Measurements from ENCODE around the gene TYMP. TPM values are rescaled to one million over a fixed set of nuclear protein-coding genes. Genes with fewer than 3 reads are reported as not detected.

The TYMP gene
- total and polyA plus RNA-seq, 2 experiments from 2014 or later = 46.4 to 85.7 TPM

DNA sequence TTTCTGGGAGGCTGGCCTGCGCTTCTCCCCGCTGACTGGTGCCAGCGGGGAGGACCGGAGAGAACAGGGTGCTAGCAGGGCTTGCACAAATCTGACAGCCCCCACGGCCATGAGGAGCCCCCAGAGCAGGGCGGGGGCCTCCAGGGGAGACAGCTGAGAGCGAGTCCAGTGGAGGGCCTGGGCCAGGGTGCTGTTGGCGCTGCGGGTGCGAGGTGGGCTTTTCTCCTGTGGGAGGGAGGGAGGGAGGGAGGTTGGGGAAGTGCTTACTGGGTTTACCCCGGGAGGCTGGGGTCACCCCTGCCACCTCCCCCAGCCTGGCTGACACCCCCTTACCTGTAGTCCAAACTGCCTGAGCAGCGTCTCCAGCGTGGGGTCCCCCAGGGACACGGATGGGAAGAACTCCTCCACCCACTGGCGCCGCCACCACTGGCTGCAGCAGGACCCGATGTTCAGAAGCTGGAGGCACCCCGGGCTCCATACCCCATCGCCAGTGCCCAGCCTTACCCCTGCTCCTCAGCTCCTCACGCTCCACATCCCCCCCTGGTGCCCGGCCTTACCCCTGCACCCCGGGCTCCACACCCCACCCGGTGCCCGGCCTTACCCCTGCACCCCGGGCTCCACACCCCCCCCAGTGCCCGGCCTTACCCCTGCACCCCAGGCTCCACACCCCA, 26.2 kb downstream of the TYMP start:
- no peaks in the 10 kb centered on the region for H3K9me3 ChIP-seq (ENCODE audit: low read depth)
- TF ChIP-seq EZH2 (IDR thresholded peaks at IDR 0.05; ENCODE audit: borderline replicate concordance) (no peak), EZH2phosphoT487 (IDR thresholded peaks at IDR 0.05; ENCODE audit: low read depth, severe bottlenecking, unreplicated experiment) (no peak)
- TF ChIP-seq, protein P1, sequence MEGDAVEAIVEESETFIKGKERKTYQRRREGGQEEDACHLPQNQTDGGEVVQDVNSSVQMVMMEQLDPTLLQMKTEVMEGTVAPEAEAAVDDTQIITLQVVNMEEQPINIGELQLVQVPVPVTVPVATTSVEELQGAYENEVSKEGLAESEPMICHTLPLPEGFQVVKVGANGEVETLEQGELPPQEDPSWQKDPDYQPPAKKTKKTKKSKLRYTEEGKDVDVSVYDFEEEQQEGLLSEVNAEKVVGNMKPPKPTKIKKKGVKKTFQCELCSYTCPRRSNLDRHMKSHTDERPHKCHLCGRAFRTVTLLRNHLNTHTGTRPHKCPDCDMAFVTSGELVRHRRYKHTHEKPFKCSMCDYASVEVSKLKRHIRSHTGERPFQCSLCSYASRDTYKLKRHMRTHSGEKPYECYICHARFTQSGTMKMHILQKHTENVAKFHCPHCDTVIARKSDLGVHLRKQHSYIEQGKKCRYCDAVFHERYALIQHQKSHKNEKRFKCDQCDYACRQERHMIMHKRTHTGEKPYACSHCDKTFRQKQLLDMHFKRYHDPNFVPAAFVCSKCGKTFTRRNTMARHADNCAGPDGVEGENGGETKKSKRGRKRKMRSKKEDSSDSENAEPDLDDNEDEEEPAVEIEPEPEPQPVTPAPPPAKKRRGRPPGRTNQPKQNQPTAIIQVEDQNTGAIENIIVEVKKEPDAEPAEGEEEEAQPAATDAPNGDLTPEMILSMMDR (IDR thresholded peaks at IDR 0.05; ENCODE audit: poor library complexity) = no peak
- H3K36me3 ChIP-seq (replicated peaks; ENCODE audit: insufficient read depth, low read depth) = no peaks in the 10 kb centered on the region
- H3K9me2 ChIP-seq (replicated peaks; ENCODE audit: insufficient read depth) = no peaks in the 10 kb centered on the region
- H4K20me1 ChIP-seq (ENCODE audit: insufficient read depth, poor library complexity, severe bottlenecking) = no peaks in the 10 kb centered on the region
- no peak overlapping the region for H3K4me2 ChIP-seq
- peak; percentile 8 for DNase-seq (ENCODE audit: low spot score)
- peaks cover 17% of the 10 kb centered on the region for H3K79me2 ChIP-seq
- no peak overlapping the region for H3K27ac ChIP-seq
- no peak overlapping the region for H3K4me3 ChIP-seq
- 99% methylated on average over 14 of the region's 26 CpGs for WGBS (ENCODE audit: low lambda C conversion rate, missing lambda C conversion rate)
- peaks cover 4% of the 10 kb centered on the region for H3K4me1 ChIP-seq (ENCODE audit: insufficient read depth)
- no peak overlapping the region for H2AFZ ChIP-seq
- H3K27me3 ChIP-seq = no peaks in the 10 kb centered on the region

- Histone ChIP-seq H3K9me2 (replicated peaks; ENCODE audit: insufficient read depth) (no peaks in the 10 kb centered on the region), H3K27ac (no peak overlapping the region), H3K27me3 (no peaks in the 10 kb centered on the region), H4K20me1 (ENCODE audit: insufficient read depth, poor library complexity, severe bottlenecking) (no peaks in the 10 kb centered on the region), H3K79me2 (peaks cover 15% of the 10 kb centered on the region), H3K36me3 (replicated peaks; ENCODE audit: insufficient read depth, low read depth) (no peaks in the 10 kb centered on the region), H2AFZ (no peak overlapping the region), H3K4me3 (no peak overlapping the region), H3K4me2 (no peak overlapping the region), H3K4me1 (ENCODE audit: insufficient read depth) (peaks cover 6% of the 10 kb centered on the region), H3K9me3 (ENCODE audit: low read depth) (no peaks in the 10 kb centered on the region)
- 97% methylated on average over 24 of the region's 24 CpGs for WGBS (ENCODE audit: low lambda C conversion rate, missing lambda C conversion rate)
- TF ChIP-seq, protein P1 (IDR thresholded peaks at IDR 0.05; ENCODE audit: poor library complexity) = no peak
- TF ChIP-seq EZH2 (IDR thresholded peaks at IDR 0.05; ENCODE audit: borderline replicate concordance) (no peak), EZH2phosphoT487 (IDR thresholded peaks at IDR 0.05; ENCODE audit: low read depth, severe bottlenecking, unreplicated experiment) (no peak)
- DNase-seq (ENCODE audit: low spot score) = peak; percentile 3
Measured at GRCh38 chr22:50502628-50503474, 27.0 kb downstream of the TYMP start.

- TF ChIP-seq, protein P1 (IDR thresholded peaks at IDR 0.05; ENCODE audit: poor library complexity) = no peak
- no peak for TF ChIP-seq EZH2 (IDR thresholded peaks at IDR 0.05; ENCODE audit: borderline replicate concordance)
- TF ChIP-seq EZH2phosphoT487 (IDR thresholded peaks at IDR 0.05; ENCODE audit: low read depth, severe bottlenecking, unreplicated experiment) = no peak
- Histone ChIP-seq H3K9me2 (replicated peaks; ENCODE audit: insufficient read depth) (no peaks in the 10 kb centered on the region), H3K27ac (no peak overlapping the region), H3K9me3 (ENCODE audit: low read depth) (no peaks in the 10 kb centered on the region), H3K79me2 (peaks cover 12% of the 10 kb centered on the region), H3K4me2 (no peak overlapping the region), H2AFZ (no peak overlapping the region), H3K27me3 (no peaks in the 10 kb centered on the region), H3K4me3 (no peak overlapping the region), H3K36me3 (replicated peaks; ENCODE audit: insufficient read depth, low read depth) (no peaks in the 10 kb centered on the region), H4K20me1 (ENCODE audit: insufficient read depth, poor library complexity, severe bottlenecking) (no peaks in the 10 kb centered on the region), H3K4me1 (ENCODE audit: insufficient read depth) (peaks cover 8% of the 10 kb centered on the region)
- no peak for DNase-seq (ENCODE audit: low spot score)
- 96% methylated on average over 6 of the region's 6 CpGs for WGBS (ENCODE audit: low lambda C conversion rate, missing lambda C conversion rate)
Measured at GRCh38 chr22:50502096-50502495, 27.7 kb downstream of the TYMP start.

All from hepatocyte (in vitro differentiated cells).